SU-DHL-6 (cell line): ENCODE data around the gene SVIL.
"Not testable (repeated sequence)": the region's sequence is repeated elsewhere in the genome, so short reads cannot be mapped to it uniquely, and the experiment has no call there.

Experiments used
- EZH2phosphoT487 ChIP-seq: fragments of 200-600 bp; sonication (generic), shearing (Covaris generic); conservative IDR thresholded peaks from 2 replicates; pipeline ENCODE4 v1.6.1; 2018; ENCODE audit warnings: mild to moderate bottlenecking, antibody characterized with exemption, low read length, moderate library complexity, mixed read lengths
- TF ChIP-seq, protein P1 (sequence below): fragments of 200-600 bp; sonication (generic); IDR thresholded peaks from one replicate; pipeline ENCODE4 v1.5.1; 2017; ENCODE audit warnings: antibody characterized with exemption, mild to moderate bottlenecking, low read length, moderate library complexity; ENCODE audit not compliant: insufficient read depth, poor library complexity, severe bottlenecking

DNA sequence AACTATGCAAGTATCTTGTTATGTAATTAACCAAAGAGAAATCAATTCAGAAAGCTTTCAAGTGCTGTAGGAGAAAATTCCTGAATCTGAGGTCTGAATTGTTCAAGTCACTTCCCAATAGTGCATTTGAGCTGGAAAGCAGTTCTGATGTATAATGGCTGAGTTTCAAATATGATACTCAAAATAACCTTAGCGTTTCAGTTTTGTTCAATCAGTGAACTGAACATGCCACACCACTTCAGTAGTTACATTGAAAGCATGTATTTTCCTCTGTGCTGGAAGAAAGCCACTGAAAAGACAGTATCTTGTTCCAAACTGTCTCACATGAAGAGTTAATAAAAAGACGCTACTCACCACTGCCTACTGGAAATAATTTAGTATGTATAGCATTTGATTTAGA lies 64.5 kb downstream of the SVIL start:
- TF ChIP-seq, protein P1, sequence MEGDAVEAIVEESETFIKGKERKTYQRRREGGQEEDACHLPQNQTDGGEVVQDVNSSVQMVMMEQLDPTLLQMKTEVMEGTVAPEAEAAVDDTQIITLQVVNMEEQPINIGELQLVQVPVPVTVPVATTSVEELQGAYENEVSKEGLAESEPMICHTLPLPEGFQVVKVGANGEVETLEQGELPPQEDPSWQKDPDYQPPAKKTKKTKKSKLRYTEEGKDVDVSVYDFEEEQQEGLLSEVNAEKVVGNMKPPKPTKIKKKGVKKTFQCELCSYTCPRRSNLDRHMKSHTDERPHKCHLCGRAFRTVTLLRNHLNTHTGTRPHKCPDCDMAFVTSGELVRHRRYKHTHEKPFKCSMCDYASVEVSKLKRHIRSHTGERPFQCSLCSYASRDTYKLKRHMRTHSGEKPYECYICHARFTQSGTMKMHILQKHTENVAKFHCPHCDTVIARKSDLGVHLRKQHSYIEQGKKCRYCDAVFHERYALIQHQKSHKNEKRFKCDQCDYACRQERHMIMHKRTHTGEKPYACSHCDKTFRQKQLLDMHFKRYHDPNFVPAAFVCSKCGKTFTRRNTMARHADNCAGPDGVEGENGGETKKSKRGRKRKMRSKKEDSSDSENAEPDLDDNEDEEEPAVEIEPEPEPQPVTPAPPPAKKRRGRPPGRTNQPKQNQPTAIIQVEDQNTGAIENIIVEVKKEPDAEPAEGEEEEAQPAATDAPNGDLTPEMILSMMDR = not testable (repeated sequence)
- not testable (repeated sequence) for TF ChIP-seq EZH2phosphoT487
